HepG2 (cell line): ENCODE measurements around the gene NT5DC4. TPM values are rescaled to one million over a fixed set of nuclear protein-coding genes. Genes with fewer than 3 reads are reported as not detected.

Experiments
- CEBPB ChIP-seq: IDR thresholded peaks from 2 replicates; pipeline ENCODE4 v1.6.1; 2011; ENCODE audit warnings: low read depth, low read length, improper control_type of control experiment, borderline replicate concordance
- DNMT1 ChIP-seq: sonication (generic); formaldehyde crosslinking; IDR thresholded peaks from 2 replicates; pipeline ENCODE4 v1.5.1; 2020; ENCODE audit warnings: mild to moderate bottlenecking, missing genetic modification reagents
- GATAD2A ChIP-seq: IDR thresholded peaks from 2 replicates; pipeline ENCODE4 v1.6.1; 2016
- POLR2G ChIP-seq: fragments of 200-400 bp; formaldehyde crosslinking; IDR thresholded peaks from 2 replicates; pipeline ENCODE4 v1.6.1; 2018; ENCODE audit warnings: mild to moderate bottlenecking, low read depth, low read length, moderate library complexity
- TEAD2 ChIP-seq: sonication (generic); formaldehyde crosslinking; IDR thresholded peaks from 2 replicates; pipeline ENCODE4 v1.9.0; 2021; ENCODE audit warnings: missing genetic modification reagents
- ZBTB38 ChIP-seq: sonication (generic); formaldehyde crosslinking; IDR thresholded peaks from 2 replicates; pipeline ENCODE4 v1.5.1; 2020; ENCODE audit warnings: mild to moderate bottlenecking, missing genetic modification reagents
- ZNF253 ChIP-seq: sonication (generic); formaldehyde crosslinking; IDR thresholded peaks from 2 replicates; pipeline ENCODE4 v1.8.0; 2022; ENCODE audit warnings: mild to moderate bottlenecking, missing genetic modification reagents, borderline replicate concordance
- ZNF3 ChIP-seq: IDR thresholded peaks from 2 replicates; pipeline ENCODE4 v1.7.0; 2017; ENCODE audit warnings: inconsistent platforms
- ZNF326 ChIP-seq: sonication (generic); formaldehyde crosslinking; IDR thresholded peaks from 2 replicates; pipeline ENCODE4 v1.4.0; 2020; ENCODE audit warnings: missing genetic modification reagents, borderline replicate concordance
- ZNF589 ChIP-seq: sonication (generic); formaldehyde crosslinking; conservative IDR thresholded peaks from 2 replicates; pipeline ENCODE4 v1.8.0; 2022; ENCODE audit warnings: mild to moderate bottlenecking, moderate library complexity, missing genetic modification reagents
- polyA plus RNA-seq, 8 experiments: library from polyadenylated mRNA; depleted of rRNA in 3 of 8; stranded (reverse) in 7 of 8; unstranded in 1 of 8; fragments of >200 nt; fragmentation: Illumina TruSeq in 4 of 8; extraction: Trizol in 4 of 8; gene quantifications; 2 replicates each; pipeline versions ENCODE4 v1.2.1 to v1.2.3, GENCODE V29; 2011 to 2016; ENCODE audit warnings: low read depth in 4 of 8, missing spikeins in 1 of 8, mixed read lengths in 1 of 8; ENCODE audit not compliant: insufficient read depth in 1 of 8
- total RNA-seq, 5 experiments: library from RNA; depleted of rRNA; stranded (reverse); fragments of >200 nt; fragmentation: Illumina TruSeq; extraction: Trizol; gene quantifications; 2 replicates each; pipeline ENCODE4 v1.2.3, GENCODE V29; 2016; ENCODE audit warnings: low read depth in 1 of 5
- TF ChIP-seq, protein P1 (sequence below), 2 experiments: fragments of 450-650 bp in 1 of 2; sonication (generic) in 1 of 2; formaldehyde crosslinking in 1 of 2; IDR thresholded peaks; 2 replicates each; pipeline versions ENCODE4 v1.6.1 to v1.8.0; 2016 to 2022; ENCODE audit warnings: antibody characterized with exemption in 1 of 2, mild to moderate bottlenecking in 1 of 2, missing genetic modification reagents in 1 of 2
- TF ChIP-seq, protein P2 (sequence below): sonication (generic); formaldehyde crosslinking; IDR thresholded peaks from 2 replicates; pipeline ENCODE4 v1.8.1; 2023; ENCODE audit warnings: mild to moderate bottlenecking, moderate library complexity, missing genetic modification reagents
- TF ChIP-seq, protein P3 (sequence below): sonication (generic); formaldehyde crosslinking; IDR thresholded peaks from 2 replicates; pipeline ENCODE4 v1.4.0; 2020; ENCODE audit warnings: missing genetic modification reagents
- TF ChIP-seq, protein P4 (sequence below): sonication (generic); formaldehyde crosslinking; IDR thresholded peaks from 2 replicates; pipeline ENCODE4 v1.4.0; 2020; ENCODE audit warnings: missing genetic modification reagents

Gene NT5DC4
- total and polyA plus RNA-seq, 2 of the 13 experiments (the other 11 are each of a cell fraction or from before 2014, with no cell fraction given): 0.04 to 4.2 TPM

DNA sequence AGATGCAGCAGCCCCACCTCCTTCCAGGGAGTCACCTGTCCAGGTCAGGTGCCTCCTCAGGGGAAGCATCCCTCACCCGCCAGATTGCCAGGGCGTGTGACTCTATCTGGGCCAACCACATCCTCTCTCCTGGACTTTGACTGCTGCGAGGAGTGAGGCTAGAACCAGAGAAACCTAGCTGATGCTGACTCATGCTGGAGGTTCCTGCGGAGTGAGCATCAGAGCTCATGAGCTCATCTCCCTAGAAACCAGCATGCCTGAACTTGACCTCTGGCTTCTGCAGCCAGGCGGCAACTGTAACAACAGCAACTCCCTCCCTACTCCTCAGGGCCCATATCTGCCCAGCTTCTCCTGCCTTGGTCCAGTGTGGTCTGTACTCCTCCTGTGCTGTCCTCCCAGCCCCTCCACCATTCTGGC lies 28.3 kb upstream of the NT5DC4 start (continued):
- TF ChIP-seq, protein P1, sequence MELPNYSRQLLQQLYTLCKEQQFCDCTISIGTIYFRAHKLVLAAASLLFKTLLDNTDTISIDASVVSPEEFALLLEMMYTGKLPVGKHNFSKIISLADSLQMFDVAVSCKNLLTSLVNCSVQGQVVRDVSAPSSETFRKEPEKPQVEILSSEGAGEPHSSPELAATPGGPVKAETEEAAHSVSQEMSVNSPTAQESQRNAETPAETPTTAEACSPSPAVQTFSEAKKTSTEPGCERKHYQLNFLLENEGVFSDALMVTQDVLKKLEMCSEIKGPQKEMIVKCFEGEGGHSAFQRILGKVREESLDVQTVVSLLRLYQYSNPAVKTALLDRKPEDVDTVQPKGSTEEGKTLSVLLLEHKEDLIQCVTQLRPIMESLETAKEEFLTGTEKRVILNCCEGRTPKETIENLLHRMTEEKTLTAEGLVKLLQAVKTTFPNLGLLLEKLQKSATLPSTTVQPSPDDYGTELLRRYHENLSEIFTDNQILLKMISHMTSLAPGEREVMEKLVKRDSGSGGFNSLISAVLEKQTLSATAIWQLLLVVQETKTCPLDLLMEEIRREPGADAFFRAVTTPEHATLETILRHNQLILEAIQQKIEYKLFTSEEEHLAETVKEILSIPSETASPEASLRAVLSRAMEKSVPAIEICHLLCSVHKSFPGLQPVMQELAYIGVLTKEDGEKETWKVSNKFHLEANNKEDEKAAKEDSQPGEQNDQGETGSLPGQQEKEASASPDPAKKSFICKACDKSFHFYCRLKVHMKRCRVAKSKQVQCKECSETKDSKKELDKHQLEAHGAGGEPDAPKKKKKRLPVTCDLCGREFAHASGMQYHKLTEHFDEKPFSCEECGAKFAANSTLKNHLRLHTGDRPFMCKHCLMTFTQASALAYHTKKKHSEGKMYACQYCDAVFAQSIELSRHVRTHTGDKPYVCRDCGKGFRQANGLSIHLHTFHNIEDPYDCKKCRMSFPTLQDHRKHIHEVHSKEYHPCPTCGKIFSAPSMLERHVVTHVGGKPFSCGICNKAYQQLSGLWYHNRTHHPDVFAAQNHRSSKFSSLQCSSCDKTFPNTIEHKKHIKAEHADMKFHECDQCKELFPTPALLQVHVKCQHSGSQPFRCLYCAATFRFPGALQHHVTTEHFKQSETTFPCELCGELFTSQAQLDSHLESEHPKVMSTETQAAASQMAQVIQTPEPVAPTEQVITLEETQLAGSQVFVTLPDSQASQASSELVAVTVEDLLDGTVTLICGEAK (IDR thresholded peaks at IDR 0.05): no peak
- TF ChIP-seq, protein P1 (CRISPR knock-in tag; IDR thresholded peaks at IDR 0.05): no peak
- TF ChIP-seq TEAD2 (CRISPR knock-in tag) (no peak), ZNF326 (CRISPR knock-in tag) (no peak), ZNF3 (CRISPR knock-in tag) (no peak), ZNF253 (CRISPR knock-in tag) (no peak), ZNF589 (CRISPR knock-in tag) (no peak), POLR2G (no peak), GATAD2A (CRISPR knock-in tag) (peak; percentile 72), CEBPB (no peak), ZBTB38 (CRISPR knock-in tag) (no peak), DNMT1 (CRISPR knock-in tag) (no peak)
- TF ChIP-seq, protein P2, sequence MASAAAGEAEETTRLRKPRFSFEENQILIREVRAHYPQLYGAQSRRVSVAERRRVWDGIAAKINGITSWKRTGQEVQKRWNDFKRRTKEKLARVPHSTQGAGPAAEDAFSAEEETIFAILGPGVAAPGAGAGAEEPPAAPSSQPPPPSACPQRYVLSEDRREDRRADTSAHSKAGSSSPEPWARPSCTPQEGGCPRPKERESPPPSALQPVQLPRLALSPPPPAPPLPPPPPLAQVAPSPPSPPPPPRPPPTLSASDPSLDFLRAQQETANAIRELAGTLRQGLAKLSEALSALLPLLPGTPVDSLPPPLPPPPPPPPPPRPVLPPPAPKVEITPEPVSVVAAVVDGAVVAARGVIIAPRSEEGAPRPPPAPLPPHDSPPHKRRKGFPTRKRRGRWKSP: no peak
- TF ChIP-seq, protein P3, sequence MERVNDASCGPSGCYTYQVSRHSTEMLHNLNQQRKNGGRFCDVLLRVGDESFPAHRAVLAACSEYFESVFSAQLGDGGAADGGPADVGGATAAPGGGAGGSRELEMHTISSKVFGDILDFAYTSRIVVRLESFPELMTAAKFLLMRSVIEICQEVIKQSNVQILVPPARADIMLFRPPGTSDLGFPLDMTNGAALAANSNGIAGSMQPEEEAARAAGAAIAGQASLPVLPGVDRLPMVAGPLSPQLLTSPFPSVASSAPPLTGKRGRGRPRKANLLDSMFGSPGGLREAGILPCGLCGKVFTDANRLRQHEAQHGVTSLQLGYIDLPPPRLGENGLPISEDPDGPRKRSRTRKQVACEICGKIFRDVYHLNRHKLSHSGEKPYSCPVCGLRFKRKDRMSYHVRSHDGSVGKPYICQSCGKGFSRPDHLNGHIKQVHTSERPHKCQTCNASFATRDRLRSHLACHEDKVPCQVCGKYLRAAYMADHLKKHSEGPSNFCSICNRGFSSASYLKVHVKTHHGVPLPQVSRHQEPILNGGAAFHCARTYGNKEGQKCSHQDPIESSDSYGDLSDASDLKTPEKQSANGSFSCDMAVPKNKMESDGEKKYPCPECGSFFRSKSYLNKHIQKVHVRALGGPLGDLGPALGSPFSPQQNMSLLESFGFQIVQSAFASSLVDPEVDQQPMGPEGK (CRISPR knock-in tag): 0 out of 2 replicates have a peak, but pooled peaks have one; percentile 28
- TF ChIP-seq, protein P4, sequence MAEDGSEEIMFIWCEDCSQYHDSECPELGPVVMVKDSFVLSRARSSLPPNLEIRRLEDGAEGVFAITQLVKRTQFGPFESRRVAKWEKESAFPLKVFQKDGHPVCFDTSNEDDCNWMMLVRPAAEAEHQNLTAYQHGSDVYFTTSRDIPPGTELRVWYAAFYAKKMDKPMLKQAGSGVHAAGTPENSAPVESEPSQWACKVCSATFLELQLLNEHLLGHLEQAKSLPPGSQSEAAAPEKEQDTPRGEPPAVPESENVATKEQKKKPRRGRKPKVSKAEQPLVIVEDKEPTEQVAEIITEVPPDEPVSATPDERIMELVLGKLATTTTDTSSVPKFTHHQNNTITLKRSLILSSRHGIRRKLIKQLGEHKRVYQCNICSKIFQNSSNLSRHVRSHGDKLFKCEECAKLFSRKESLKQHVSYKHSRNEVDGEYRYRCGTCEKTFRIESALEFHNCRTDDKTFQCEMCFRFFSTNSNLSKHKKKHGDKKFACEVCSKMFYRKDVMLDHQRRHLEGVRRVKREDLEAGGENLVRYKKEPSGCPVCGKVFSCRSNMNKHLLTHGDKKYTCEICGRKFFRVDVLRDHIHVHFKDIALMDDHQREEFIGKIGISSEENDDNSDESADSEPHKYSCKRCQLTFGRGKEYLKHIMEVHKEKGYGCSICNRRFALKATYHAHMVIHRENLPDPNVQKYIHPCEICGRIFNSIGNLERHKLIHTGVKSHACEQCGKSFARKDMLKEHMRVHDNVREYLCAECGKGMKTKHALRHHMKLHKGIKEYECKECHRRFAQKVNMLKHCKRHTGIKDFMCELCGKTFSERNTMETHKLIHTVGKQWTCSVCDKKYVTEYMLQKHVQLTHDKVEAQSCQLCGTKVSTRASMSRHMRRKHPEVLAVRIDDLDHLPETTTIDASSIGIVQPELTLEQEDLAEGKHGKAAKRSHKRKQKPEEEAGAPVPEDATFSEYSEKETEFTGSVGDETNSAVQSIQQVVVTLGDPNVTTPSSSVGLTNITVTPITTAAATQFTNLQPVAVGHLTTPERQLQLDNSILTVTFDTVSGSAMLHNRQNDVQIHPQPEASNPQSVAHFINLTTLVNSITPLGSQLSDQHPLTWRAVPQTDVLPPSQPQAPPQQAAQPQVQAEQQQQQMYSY (CRISPR knock-in tag): no peak
